HUES6 (cell line): ENCODE measurements around the gene JAZF1.

ENCODE experiments used
- H3K27ac ChIP-seq: 2 replicates; pipeline ENCODE4 v1.7.0; 2013; ENCODE audit warnings: low read depth, mild to moderate bottlenecking, low read length, inconsistent platforms
- H3K27me3 ChIP-seq: 2 replicates; pipeline ENCODE4 v1.6.1; 2013; ENCODE audit warnings: low read length; ENCODE audit not compliant: control insufficient read depth, insufficient read depth
- H3K36me3 ChIP-seq: 2 replicates; pipeline ENCODE4 v1.6.1; 2013; ENCODE audit warnings: low read length; ENCODE audit not compliant: control insufficient read depth, insufficient read depth
- H3K4me1 ChIP-seq: 2 replicates; pipeline ENCODE4 v1.6.1; 2013; ENCODE audit warnings: low read length; ENCODE audit not compliant: control insufficient read depth, insufficient read depth
- H3K4me3 ChIP-seq: 2 replicates; pipeline ENCODE4 v1.5.1; 2013; ENCODE audit warnings: low read depth, low read length
- H3K9ac ChIP-seq: one replicate; pipeline ENCODE4 v1.6.1; 2013; ENCODE audit warnings: mild to moderate bottlenecking, low read length
- H3K9me3 ChIP-seq: 2 replicates; pipeline ENCODE4 v1.6.1; 2013; ENCODE audit warnings: low read depth, low read length; ENCODE audit not compliant: control insufficient read depth, insufficient read depth

JAZF1 gene

DNA sequence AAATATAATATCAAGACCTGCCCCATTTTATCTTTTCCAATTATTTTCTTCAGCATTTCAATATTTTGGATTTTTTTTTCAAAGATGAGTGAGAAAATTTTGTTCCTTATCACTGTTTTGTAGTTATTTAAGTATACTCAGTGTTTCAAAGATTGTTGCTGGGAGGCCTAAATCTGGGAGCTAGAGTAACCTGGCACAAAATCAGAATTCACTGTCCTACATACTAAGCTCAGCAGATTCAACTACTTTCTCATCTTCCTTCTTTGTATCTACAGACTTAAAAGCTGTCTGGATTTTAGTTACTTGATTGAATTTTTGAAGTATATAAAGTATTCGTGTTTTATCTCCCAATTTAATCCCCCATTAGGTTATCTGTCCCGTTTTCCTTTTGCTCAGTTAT lies 354.7 kb downstream of the JAZF1 start:
- Histone ChIP-seq H3K9ac (no peak overlapping the region), H3K27ac (no peak overlapping the region), H3K4me3 (no peak overlapping the region), H3K9me3 (no peaks in the 10 kb centered on the region), H3K36me3 (0 out of 2 replicates have a peak, but pooled peaks cover 6% of the 10 kb centered on the region), H3K4me1 (no peaks in the 10 kb centered on the region), H3K27me3 (no peaks in the 10 kb centered on the region)

DNA sequence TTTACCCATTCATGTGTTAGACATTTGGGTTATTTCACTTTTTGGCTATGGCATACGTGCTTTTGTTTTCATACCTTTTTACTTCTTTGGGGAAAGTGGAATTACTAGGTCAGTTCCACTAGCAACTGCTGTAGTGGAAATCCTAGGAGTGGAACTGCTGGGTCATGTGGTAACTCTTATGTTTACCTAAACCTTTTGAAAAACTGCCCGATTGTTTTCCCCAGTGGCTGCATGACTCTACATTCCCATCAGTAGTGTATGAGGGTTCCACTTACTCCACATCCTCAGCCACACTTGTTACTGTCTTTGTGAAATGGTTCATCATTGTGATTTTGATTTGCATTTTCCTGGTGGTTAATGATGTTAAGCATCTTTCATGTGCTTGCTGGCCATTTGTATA lies 358.4 kb downstream of the JAZF1 start:
- H3K27me3 ChIP-seq = no peaks in the 10 kb centered on the region
- H3K27ac ChIP-seq = no peak overlapping the region
- no peak overlapping the region for H3K9ac ChIP-seq
- no peaks in the 10 kb centered on the region for H3K9me3 ChIP-seq
- no peak overlapping the region for H3K4me3 ChIP-seq
- H3K4me1 ChIP-seq = no peaks in the 10 kb centered on the region
- no peaks in the 10 kb centered on the region for H3K36me3 ChIP-seq

- Histone ChIP-seq H3K9ac (no peak overlapping the region), H3K36me3 (peaks cover 8% of the 10 kb centered on the region), H3K4me3 (no peak overlapping the region), H3K9me3 (no peaks in the 10 kb centered on the region), H3K27me3 (no peaks in the 10 kb centered on the region), H3K4me1 (no peaks in the 10 kb centered on the region), H3K27ac (no peak overlapping the region)
These were observed 367.9 kb downstream of the JAZF1 start for GRCh38 chr7:27812706-27813105.

DNA sequence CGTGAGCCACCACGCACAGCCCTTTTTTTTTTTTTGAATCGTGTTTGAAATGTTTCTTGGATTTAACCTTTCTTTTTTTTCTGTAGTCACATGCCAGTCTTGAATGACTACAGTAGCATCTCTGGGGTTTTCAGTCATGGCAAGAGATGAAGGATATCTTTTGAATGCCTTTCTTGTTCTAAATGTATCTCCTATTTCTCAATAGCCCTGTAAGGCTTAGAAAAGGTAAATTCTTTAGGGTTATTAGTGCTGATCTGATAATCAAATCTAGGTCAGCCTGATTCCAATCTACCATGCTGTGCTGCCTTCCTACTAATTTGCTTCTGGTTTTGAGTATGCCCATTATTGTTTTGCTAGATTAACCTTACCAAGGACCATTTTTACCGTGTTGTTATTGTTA lies 370.4 kb downstream of the JAZF1 start:
- H3K36me3 ChIP-seq = no peaks in the 10 kb centered on the region
- H3K9ac ChIP-seq = no peak overlapping the region
- no peak overlapping the region for H3K27ac ChIP-seq
- H3K9me3 ChIP-seq = no peaks in the 10 kb centered on the region
- H3K27me3 ChIP-seq = no peaks in the 10 kb centered on the region
- no peak overlapping the region for H3K4me3 ChIP-seq
- no peaks in the 10 kb centered on the region for H3K4me1 ChIP-seq

GRCh38 chr7:27808626-27809025 lies 372.0 kb downstream of the JAZF1 start:
- Histone ChIP-seq H3K27ac (no peak overlapping the region), H3K9ac (no peak overlapping the region), H3K27me3 (no peaks in the 10 kb centered on the region), H3K36me3 (no peaks in the 10 kb centered on the region), H3K4me1 (no peaks in the 10 kb centered on the region; the same call in 1 of the 2 replicates), H3K9me3 (no peaks in the 10 kb centered on the region), H3K4me3 (no peak overlapping the region)

DNA sequence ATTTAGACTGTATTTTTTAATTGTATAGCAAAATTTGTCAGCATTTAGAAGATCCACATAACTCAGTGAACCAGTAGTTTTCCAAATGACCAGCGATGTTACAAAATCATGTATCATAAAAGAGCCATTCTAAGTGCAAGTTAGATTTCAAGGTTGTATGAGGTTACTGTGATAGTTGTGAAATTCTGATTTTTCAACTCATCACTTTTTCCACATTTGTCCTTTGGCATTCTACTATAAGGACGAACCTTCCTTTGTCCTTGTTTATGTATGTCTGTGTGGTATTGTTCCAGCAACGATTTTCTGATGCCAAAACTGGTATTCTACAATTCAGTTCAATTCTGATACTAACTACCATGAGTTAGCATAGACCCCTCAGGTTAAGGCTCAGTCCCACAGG lies 376.5 kb downstream of the JAZF1 start:
- no peak overlapping the region for H3K27ac ChIP-seq
- H3K27me3 ChIP-seq = no peaks in the 10 kb centered on the region
- H3K4me3 ChIP-seq = no peak overlapping the region
- H3K36me3 ChIP-seq = no peaks in the 10 kb centered on the region
- no peaks in the 10 kb centered on the region; the same call in 1 of the 2 replicates for H3K4me1 ChIP-seq
- H3K9ac ChIP-seq = no peak overlapping the region
- H3K9me3 ChIP-seq = no peaks in the 10 kb centered on the region

DNA sequence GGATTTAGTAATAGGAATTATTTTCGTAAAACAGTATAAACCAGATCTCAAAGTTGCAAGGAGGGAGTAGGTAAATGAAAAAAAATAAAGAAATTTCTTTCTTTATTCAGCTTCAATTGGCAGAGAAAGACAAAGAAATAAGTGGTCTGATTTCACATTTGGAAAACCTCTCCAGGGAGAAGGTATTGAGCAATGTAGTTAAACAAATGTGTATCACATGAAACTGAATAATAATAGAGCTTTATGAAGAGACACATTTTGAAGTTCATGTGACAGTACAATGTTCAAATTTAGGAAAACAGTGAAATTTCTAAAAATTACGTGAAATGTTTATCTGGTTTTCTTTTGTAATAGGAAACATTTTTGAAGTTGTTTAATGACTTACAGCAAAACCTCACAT lies 377.6 kb downstream of the JAZF1 start:
- H3K9ac ChIP-seq = no peak overlapping the region
- no peak overlapping the region for H3K4me3 ChIP-seq
- H3K27ac ChIP-seq = no peak overlapping the region
- no peaks in the 10 kb centered on the region for H3K36me3 ChIP-seq
- peaks cover 4% of the 10 kb centered on the region; the same call in 1 of the 2 replicates for H3K4me1 ChIP-seq
- H3K27me3 ChIP-seq = no peaks in the 10 kb centered on the region
- H3K9me3 ChIP-seq = no peaks in the 10 kb centered on the region

DNA sequence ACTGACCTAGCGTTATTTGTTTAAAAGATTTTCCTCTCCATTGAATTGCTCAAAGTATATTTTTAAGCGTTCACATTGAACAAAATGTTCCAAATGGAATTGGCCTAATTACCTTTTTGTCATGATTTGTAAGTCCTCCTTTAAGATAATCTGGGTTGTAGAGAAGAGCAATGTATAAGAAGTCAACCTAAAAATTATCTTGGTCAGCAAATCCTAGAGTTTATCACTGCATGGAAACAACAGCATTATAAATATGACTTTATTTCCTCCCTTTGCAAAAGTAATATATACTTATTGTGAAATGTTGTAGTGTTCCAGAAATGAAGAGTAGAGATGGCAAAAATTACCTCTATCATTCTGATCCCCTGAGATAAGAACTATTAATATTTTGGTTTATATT lies 381.4 kb downstream of the JAZF1 start:
- H3K9ac ChIP-seq = no peak overlapping the region
- H3K36me3 ChIP-seq = peaks cover 17% of the 10 kb centered on the region
- H3K4me3 ChIP-seq = no peak overlapping the region
- H3K9me3 ChIP-seq = no peaks in the 10 kb centered on the region
- no peak overlapping the region for H3K27ac ChIP-seq
- no peaks in the 10 kb centered on the region for H3K27me3 ChIP-seq
- peaks cover 4% of the 10 kb centered on the region; the same call in 1 of the 2 replicates for H3K4me1 ChIP-seq

GRCh38 chr7:27795977-27796376 lies 384.6 kb downstream of the JAZF1 start:
- peaks cover 42% of the 10 kb centered on the region for H3K36me3 ChIP-seq

DNA sequence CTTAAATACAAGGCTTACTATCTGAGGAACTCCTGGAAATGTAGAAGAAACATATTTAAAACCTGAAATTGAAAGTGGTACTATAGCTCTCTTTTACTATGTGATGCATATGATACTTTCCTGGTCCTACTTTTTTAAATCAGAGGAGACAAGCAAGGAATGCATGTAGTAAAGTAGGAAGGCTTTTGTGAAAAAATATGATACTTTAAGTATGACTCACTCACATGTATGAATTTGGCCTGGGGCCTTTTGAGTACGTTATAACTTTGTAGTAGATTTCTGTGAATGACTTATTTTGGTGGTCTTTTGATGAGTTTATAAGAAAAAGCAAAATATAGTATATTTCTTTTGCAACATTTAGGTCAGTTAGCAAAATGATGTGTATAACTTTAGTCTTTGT lies 386.8 kb downstream of the JAZF1 start:
- H3K27me3 ChIP-seq = no peaks in the 10 kb centered on the region
- H3K27ac ChIP-seq = no peak overlapping the region
- peaks cover 42% of the 10 kb centered on the region for H3K36me3 ChIP-seq
- H3K4me3 ChIP-seq = no peak overlapping the region
- peaks cover 4% of the 10 kb centered on the region; the same call in 1 of the 2 replicates for H3K4me1 ChIP-seq
- H3K9me3 ChIP-seq = no peaks in the 10 kb centered on the region
- no peak overlapping the region for H3K9ac ChIP-seq

More at GRCh38 chr7:27795977-27796376, 384.6 kb downstream of the JAZF1 start:
- H3K9me3 ChIP-seq = no peaks in the 10 kb centered on the region
- no peak overlapping the region for H3K9ac ChIP-seq
- no peak overlapping the region for H3K27ac ChIP-seq
- H3K27me3 ChIP-seq = no peaks in the 10 kb centered on the region
- no peak overlapping the region for H3K4me3 ChIP-seq
- H3K4me1 ChIP-seq = peaks cover 4% of the 10 kb centered on the region; the same call in 1 of the 2 replicates

GRCh38 chr7:27788437-27788836 lies 392.2 kb downstream of the JAZF1 start:
- Histone ChIP-seq H3K9me3 (no peaks in the 10 kb centered on the region), H3K36me3 (peaks cover 31% of the 10 kb centered on the region), H3K27ac (no peak overlapping the region), H3K27me3 (no peaks in the 10 kb centered on the region), H3K4me1 (peaks cover 3% of the 10 kb centered on the region; the same call in 1 of the 2 replicates), H3K4me3 (no peak overlapping the region), H3K9ac (no peak overlapping the region)
